B cell (primary cell): ENCODE data around the gene HLA-DQA2. TPM values are rescaled to one million over a fixed set of nuclear protein-coding genes. Genes with fewer than 3 reads are reported as not detected.

ENCODE experiments used
- ATAC-seq: fragments of 200-7000 bp; cut with Tn5 transposase; one replicate; pipeline ENCODE4 v1.10.0; 2021; ENCODE audit warnings: low read depth, mild to moderate bottlenecking, moderate number of reproducible peaks, moderate library complexity
- CTCF ChIA-PET: fragments of 350-600 bp; sonication (Branson Sonifier 250); formaldehyde crosslinking; loops from one replicate; lab custom pipeline; 2021; ENCODE audit warnings: antibody characterized with exemption, inconsistent platforms; lab: Charles Lee
- POLR2A ChIA-PET: fragments of 350-600 bp; sonication (Branson Sonifier 250); formaldehyde crosslinking; loops from one replicate; lab custom pipeline; 2021; ENCODE audit warnings: antibody characterized with exemption; lab: Charles Lee
- DNase-seq: peaks from one replicate; pipeline ENCODE4 v3.0.0; 2013
- H2AFZ ChIP-seq: 2 replicates; pipeline ENCODE4 v1.6.1; 2012; ENCODE audit warnings: mild to moderate bottlenecking, low read depth, low read length; ENCODE audit not compliant: insufficient read depth, poor library complexity, severe bottlenecking
- H3K27ac ChIP-seq, 2 donors: 1 replicate in 1 of 2; 2 replicates in 1 of 2; pipeline ENCODE4 v1.5.1; 2012 to 2013; ENCODE audit warnings: low read length in 2 of 2, mild to moderate bottlenecking in 2 of 2, moderate library complexity in 1 of 2
- H3K27me3 ChIP-seq, 4 experiments: fragments of 200-600 bp in 1 of 4; sonication (generic) in 1 of 4; replicated peaks in 1 of 4; 1 replicate in 2 of 4; 2 replicates in 2 of 4; pipeline versions ENCODE4 v1.6.1 to v1.7.0; 2013 to 2016; ENCODE audit warnings: low read length in 3 of 4, mild to moderate bottlenecking in 2 of 4, mixed read lengths in 1 of 4, moderate library complexity in 1 of 4; ENCODE audit not compliant: insufficient read depth in 4 of 4, control insufficient read depth in 3 of 4; ENCODE audit errors: control extremely low read depth in 1 of 4
- H3K36me3 ChIP-seq, 2 experiments: replicated peaks in 1 of 2; 1 replicate in 1 of 2; 2 replicates in 1 of 2; pipeline versions ENCODE4 v1.6.1 to v1.7.1; 2013; ENCODE audit warnings: low read length in 1 of 2; ENCODE audit not compliant: insufficient read depth in 2 of 2, control insufficient read depth in 1 of 2; ENCODE audit errors: control extremely low read depth in 1 of 2, extremely low read depth in 1 of 2
- H3K4me1 ChIP-seq, 2 donors: fragments of 200-600 bp in 1 of 2; sonication (generic) in 1 of 2; 1 replicate in 1 of 2; 2 replicates in 1 of 2; pipeline versions ENCODE4 v1.5.1 to v1.6.1; 2013 to 2017; ENCODE audit warnings: low read length in 2 of 2; ENCODE audit not compliant: control insufficient read depth in 2 of 2, insufficient read depth in 2 of 2
- H3K4me2 ChIP-seq: replicated peaks from 2 replicates; pipeline ENCODE3; 2012; ENCODE audit warnings: mild to moderate bottlenecking, low read depth, low read length; ENCODE audit not compliant: poor library complexity, severe bottlenecking
- H3K4me3 ChIP-seq, 5 experiments: fragments of 200-600 bp in 1 of 5; sonication (generic) in 1 of 5; 1 replicate in 3 of 5; 2 replicates in 2 of 5; pipeline versions ENCODE4 v1.5.1 to v1.7.0; 2011 to 2016; ENCODE audit warnings: low read length in 4 of 5, mild to moderate bottlenecking in 4 of 5, low read depth in 2 of 5, control low read depth in 1 of 5, moderate library complexity in 1 of 5; ENCODE audit not compliant: insufficient read depth in 1 of 5; ENCODE audit errors: control extremely low read depth in 1 of 5, extremely low read depth in 1 of 5
- H3K79me2 ChIP-seq: fragments of 200-600 bp; sonication (generic); one replicate; pipeline ENCODE4 v1.6.0; 2016; ENCODE audit warnings: low read length; ENCODE audit not compliant: control insufficient read depth, insufficient read depth
- H3K9ac ChIP-seq: fragments of 200-600 bp; sonication (generic); 2 replicates; pipeline ENCODE4 v1.6.1; 2017; ENCODE audit warnings: mild to moderate bottlenecking, low read length, moderate library complexity
- H3K9me3 ChIP-seq, 3 donors: one replicate each; pipeline versions ENCODE4 v1.6.1 to v1.7.1; 2013; ENCODE audit warnings: low read length in 2 of 3; ENCODE audit not compliant: control insufficient read depth in 2 of 3, insufficient read depth in 1 of 3; ENCODE audit errors: control extremely low read depth in 1 of 3
- H4K20me1 ChIP-seq: 2 replicates; pipeline ENCODE4 v1.6.0; 2012; ENCODE audit warnings: mild to moderate bottlenecking, low read length; ENCODE audit not compliant: insufficient read depth, control insufficient read depth, poor library complexity, severe bottlenecking
- H3K27ac Mint-ChIP-seq: one replicate; pipeline ENCODE4 v1.8.0; 2021; ENCODE audit warnings: mixed read lengths
- H3K27me3 Mint-ChIP-seq: one replicate; pipeline ENCODE4 v1.8.0; 2021; ENCODE audit warnings: mixed read lengths
- H3K4me1 Mint-ChIP-seq: one replicate; pipeline ENCODE4 v1.8.0; 2021; ENCODE audit warnings: mixed read lengths
- H3K4me3 Mint-ChIP-seq: one replicate; pipeline ENCODE4 v1.8.0; 2021; ENCODE audit warnings: mixed read lengths
- H3K9me3 Mint-ChIP-seq: one replicate; pipeline ENCODE4 v1.8.0; 2022; ENCODE audit warnings: mixed read lengths; ENCODE audit not compliant: insufficient read depth
- EZH2 ChIP-seq: IDR thresholded peaks from 2 replicates; pipeline ENCODE4 v1.6.1; 2012; ENCODE audit warnings: borderline replicate concordance, low read depth, mild to moderate bottlenecking, moderate library complexity, low read length; ENCODE audit not compliant: insufficient read depth, poor library complexity, severe bottlenecking
- WGBS: methylation state at CpG from one replicate; pipeline ENCODE4 v1.1.5; 2013; ENCODE audit warnings: missing lambda C conversion rate; ENCODE audit not compliant: insufficient coverage; 5-methylcytosine and 5-hydroxymethylcytosine counted together
- intact Hi-C: fragments of 100-400 bp; cut with micrococcal nuclease; formaldehyde crosslinking; loops from one replicate; pipeline ENCODE4 v1.10.0; 2022
- polyA plus RNA-seq: library from polyadenylated mRNA; depleted of rRNA; stranded (reverse); fragments of >200 nt; gene quantifications from 2 replicates; pipeline ENCODE4 v1.2.3, GENCODE V29; 2012
- total RNA-seq, 2 donors: library from RNA; stranded (reverse); fragments of 120-200 nt in 1 of 2; gene quantifications; 1 replicate in 1 of 2; 2 replicates in 1 of 2; pipeline versions ENCODE4 v1.2.3 to v1.2.4, GENCODE V29; 2013 to 2022
- TF ChIP-seq, protein P1 (sequence below): fragments of 200-600 bp; IDR thresholded peaks from one replicate; pipeline ENCODE4 v1.8.0; 2022; ENCODE audit warnings: antibody characterized with exemption, mild to moderate bottlenecking

Gene HLA-DQA2
- total and polyA plus RNA-seq, 2 donors (not counting 1 experiment from before 2014, with no cell fraction given): 14.5 to 171 TPM

DNA sequence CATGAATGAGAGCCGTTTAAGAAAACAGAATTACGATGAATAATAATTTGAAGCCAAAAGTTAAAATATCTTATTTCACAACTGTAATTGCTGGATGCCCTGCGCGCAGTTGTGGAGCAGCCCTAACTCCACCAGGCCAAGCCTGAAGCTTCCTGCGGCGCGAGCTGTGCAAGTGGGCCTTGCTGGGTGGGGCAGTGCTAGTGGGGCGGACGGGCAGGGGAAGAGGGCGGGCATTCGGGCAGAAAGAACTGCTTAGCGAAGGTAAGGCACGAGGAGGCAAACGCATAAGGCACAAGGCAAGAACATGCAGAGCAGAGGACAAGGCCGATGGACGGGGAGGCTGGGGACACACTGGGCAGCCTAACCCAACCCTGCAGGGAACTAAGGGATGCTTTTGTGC is 19.9 kb downstream of the HLA-DQA2 start:
- no peak overlapping the region for H3K27ac ChIP-seq
- peaks cover 3% of the 10 kb centered on the region for H3K79me2 ChIP-seq
- H3K9me3 Mint-ChIP-seq: no peaks in the 10 kb centered on the region
- CTCF ChIA-PET: interaction anchor here (0.7 to 1.7 kb wide), 7 partner anchors 25 to 330 kb away, joined by 3 to 11 read pairs (median 5); partner anchors contain the start of gene HLA-DQB1
- H3K4me1 Mint-ChIP-seq: peaks cover 6% of the 10 kb centered on the region
- peaks cover 0 to 11% (median 2%) of the 10 kb centered on the region in 4 experiments for H3K27me3 ChIP-seq
- no peaks in the 10 kb centered on the region for H3K9me3 ChIP-seq
- H2AFZ ChIP-seq: no peak overlapping the region
- peak overlapping the region; percentile 72 for H3K27ac Mint-ChIP-seq
- peak overlapping the region in 2 of 5 experiments; percentile 3 for H3K4me3 ChIP-seq
- H3K36me3 ChIP-seq: peaks cover 0 to 7% of the 10 kb centered on the region in 2 experiments
- POLR2A ChIA-PET: interaction anchor here (0.5 to 2.8 kb wide), 6 partner anchors 96 to 462 kb away, joined by 3 to 63 read pairs (median 7); partner anchors contain the start of gene HLA-DQB1
- intact Hi-C loops: no loop called here
- no peaks in the 10 kb centered on the region for H4K20me1 ChIP-seq
- ATAC-seq (no peak), DNase-seq (peak; percentile 46)
- peak overlapping the region; percentile 78 for H3K4me3 Mint-ChIP-seq
- 84% methylated on average over 12 of the region's 16 CpGs for WGBS
- H3K4me1 ChIP-seq: peaks cover 0 to 8% of the 10 kb centered on the region in 2 donors
- peak overlapping the region; percentile 43 for H3K4me2 ChIP-seq
- no peak overlapping the region for H3K9ac ChIP-seq
- H3K27me3 Mint-ChIP-seq: peaks cover 35% of the 10 kb centered on the region
- TF ChIP-seq, protein P1, sequence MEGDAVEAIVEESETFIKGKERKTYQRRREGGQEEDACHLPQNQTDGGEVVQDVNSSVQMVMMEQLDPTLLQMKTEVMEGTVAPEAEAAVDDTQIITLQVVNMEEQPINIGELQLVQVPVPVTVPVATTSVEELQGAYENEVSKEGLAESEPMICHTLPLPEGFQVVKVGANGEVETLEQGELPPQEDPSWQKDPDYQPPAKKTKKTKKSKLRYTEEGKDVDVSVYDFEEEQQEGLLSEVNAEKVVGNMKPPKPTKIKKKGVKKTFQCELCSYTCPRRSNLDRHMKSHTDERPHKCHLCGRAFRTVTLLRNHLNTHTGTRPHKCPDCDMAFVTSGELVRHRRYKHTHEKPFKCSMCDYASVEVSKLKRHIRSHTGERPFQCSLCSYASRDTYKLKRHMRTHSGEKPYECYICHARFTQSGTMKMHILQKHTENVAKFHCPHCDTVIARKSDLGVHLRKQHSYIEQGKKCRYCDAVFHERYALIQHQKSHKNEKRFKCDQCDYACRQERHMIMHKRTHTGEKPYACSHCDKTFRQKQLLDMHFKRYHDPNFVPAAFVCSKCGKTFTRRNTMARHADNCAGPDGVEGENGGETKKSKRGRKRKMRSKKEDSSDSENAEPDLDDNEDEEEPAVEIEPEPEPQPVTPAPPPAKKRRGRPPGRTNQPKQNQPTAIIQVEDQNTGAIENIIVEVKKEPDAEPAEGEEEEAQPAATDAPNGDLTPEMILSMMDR: no peak
- TF ChIP-seq EZH2: no peak

- Histone ChIP-seq H3K79me2 (peaks cover 3% of the 10 kb centered on the region), H3K9ac (no peak overlapping the region), H3K4me1 (peaks cover 0 to 8% of the 10 kb centered on the region in 2 donors), H3K4me3 (no peak overlapping the region), H3K27ac (no peak overlapping the region), H3K36me3 (peaks cover 0 to 7% of the 10 kb centered on the region in 2 experiments), H3K27me3 (peaks cover 0 to 11% (median 2%) of the 10 kb centered on the region in 4 experiments), H2AFZ (no peak overlapping the region), H4K20me1 (no peaks in the 10 kb centered on the region), H3K9me3 (no peaks in the 10 kb centered on the region), H3K4me2 (no peak overlapping the region)
- ChIA-PET CTCF (interaction anchor here (0.7 to 3.2 kb wide), 7 partner anchors 25 to 330 kb away, joined by 3 to 11 read pairs (median 5); partner anchors contain the start of gene HLA-DQB1), POLR2A (interaction anchor here (0.5 to 2.8 kb wide), 8 partner anchors 96 to 463 kb away, joined by 3 to 63 read pairs (median 4); partner anchors contain the start of genes HLA-DQB1 and HLA-DRA)
- Mint-ChIP-seq H3K27ac (peak overlapping the region; percentile 23), H3K4me1 (peaks cover 6% of the 10 kb centered on the region), H3K27me3 (peaks cover 35% of the 10 kb centered on the region), H3K4me3 (peak overlapping the region; percentile 11), H3K9me3 (no peaks in the 10 kb centered on the region)
- 64% methylated on average over 40 of the region's 40 CpGs for WGBS
- ATAC-seq (no peak), DNase-seq (no peak)
- TF ChIP-seq EZH2: no peak
- TF ChIP-seq, protein P1: no peak
- intact Hi-C loops: no loop called here
Measured at GRCh38 chr6:32761548-32761947, 20.4 kb downstream of the HLA-DQA2 start.
